Measurements from ENCODE around the gene MACROD1.
A peak's percentile ranks its signal among the peaks of the same experiment; 100 is the strongest.

Gene MACROD1

DNA sequence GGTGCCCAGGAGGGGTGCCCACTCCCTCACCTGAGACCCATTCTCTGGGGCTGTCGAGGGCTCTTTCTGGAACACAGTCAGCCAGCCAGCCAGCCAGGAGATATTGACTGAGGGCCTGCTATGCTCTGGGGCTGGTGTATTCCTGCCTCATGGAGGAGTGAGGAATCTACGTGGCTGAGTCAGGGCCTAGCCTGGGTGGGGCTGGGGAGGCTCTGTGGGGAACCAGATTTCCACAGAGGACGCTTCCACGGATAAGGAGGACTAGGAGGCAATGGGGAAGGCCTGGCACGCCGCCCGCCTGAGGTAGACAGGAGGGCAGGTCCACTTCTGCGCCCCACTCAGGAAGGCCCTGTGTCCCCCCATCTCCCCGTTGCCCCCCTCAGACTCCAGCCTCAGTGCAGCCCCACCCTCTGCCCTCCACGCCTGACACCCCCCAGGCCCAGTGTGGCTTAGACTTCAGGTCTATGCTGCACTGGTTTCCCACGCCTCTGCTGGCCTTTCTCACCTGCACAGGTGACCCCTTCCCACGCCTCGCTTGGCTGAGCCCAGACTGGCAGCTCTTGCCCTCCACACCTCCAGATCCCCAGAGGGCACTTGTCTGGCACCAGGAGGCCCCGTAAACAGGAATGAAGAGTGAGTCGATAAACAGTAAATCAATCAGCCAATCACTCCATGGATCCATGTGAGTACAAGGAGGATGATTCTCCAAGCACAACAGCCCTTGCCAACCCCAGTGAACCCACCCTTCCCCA lies 37.5 kb downstream of the MACROD1 start:
- DNase-seq, result no peak

DNA sequence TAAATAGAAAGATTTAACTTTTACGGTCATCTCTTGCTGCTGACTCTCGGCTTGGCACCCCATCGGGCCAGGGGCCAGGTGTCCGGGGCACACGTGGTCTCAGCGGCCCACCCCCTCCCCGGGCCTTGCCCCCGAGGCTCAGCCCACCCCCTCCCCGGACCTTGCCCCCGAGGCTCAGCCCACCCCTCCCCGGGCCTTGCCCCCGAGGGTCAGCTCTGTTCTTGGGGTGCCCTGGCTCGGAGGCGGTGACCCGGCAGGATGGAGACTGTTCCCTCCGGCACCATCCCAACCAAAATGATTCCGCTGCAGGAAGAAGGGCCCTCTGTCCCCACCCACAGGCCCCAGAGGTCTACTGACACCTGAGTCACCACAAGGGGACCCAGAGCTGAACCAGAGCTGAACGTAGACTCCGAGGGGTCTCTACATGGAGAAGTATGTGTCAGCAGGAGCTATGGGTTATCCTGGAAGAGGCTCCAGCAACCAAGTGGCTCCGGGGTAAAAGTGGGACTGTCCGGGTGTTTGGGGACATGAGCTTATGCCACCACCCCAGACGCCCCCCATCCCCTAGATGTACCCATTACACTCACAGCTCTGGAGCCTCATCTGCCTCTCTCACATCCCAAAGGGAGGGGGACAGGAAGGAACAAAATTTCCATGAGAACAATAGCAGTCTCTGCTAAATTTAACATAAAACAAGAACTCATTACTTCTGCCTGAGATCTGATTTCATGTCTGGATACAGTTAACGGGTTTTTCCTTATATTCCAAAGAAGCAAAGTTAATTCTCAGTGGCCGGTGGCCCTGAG lies 38.4 kb downstream of the MACROD1 start:
- no peak for DNase-seq

DNA sequence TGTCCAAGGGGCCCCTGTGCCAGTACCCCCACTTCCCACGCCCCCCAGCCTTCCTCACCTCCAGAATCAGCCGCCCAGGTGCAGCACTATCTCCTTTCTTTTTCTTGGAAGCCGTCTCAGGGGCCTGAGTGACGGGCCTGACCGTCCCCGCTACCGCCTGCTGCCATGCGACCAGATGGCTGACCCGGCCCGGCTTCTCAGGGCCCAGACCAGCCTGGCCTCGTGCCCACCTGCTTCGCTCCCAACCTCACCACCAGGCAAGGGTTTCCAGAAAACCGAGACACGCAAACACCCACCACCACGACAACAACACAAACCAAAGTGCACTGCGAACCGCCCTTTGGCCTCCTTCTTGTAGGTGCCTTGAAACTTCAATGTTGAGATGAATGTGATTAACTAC lies 39.1 kb downstream of the MACROD1 start:
- DNase-seq, result no peak

DNA sequence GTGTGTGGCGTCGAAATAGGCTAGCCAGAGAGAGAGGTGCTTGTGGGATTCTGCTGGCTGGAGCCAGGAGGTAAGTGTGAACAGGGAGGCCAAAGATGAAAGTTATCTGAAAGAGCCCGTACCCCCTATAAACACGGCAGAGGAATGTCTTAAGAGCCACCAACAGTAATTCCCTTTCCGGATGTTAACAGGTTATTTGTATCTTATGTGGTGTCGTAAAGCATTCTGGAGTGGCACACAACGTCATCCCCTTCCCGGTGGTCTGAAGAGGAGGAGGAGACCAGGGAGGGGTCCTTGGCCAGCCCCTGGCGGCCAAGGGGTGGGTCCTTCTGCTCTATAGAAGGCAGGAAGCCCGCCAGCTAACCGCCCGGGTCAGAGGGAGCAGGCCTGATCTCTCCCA lies 39.5 kb downstream of the MACROD1 start:
- DNase-seq, result no peak

DNA sequence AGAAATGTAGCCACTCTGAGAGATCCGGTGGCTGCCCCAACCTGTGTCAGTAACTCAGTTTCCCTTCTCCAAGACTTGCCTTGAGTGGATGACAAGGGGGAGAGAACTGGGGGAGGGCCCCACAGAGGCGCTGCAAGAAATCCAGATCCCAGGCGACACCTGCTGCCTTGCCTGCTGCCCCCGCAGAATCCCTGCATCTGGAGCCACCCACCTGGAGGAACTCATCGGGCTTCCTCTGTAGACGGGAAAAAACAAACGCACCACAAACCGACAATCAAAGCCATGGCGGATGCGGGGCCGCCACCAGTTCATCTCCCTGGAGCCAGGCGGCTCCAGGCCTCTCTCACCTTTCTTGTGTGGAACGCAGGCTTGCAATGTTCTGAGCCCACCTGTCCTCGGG lies 40.2 kb downstream of the MACROD1 start:
- no peak for DNase-seq

DNA sequence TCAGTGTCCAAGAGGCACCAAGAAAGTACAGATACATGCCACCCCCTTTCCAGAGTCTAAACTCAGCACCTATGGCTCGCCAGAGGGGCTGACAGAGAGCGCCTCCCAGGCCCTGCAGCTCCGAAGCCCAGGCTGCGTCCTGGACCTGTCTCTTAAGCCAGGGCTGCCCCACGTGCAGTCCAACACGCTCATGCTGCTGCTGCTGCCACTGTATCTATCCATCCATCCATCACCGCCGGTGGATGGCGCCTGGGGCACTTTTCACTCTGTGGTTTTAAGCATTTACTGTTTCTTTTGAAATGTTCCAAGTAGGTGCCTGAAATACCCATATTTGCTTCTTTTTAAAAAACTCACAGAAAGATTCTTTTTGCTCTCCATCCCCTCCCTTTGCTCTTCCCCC lies 41.8 kb downstream of the MACROD1 start:
- no peak for DNase-seq

DNA sequence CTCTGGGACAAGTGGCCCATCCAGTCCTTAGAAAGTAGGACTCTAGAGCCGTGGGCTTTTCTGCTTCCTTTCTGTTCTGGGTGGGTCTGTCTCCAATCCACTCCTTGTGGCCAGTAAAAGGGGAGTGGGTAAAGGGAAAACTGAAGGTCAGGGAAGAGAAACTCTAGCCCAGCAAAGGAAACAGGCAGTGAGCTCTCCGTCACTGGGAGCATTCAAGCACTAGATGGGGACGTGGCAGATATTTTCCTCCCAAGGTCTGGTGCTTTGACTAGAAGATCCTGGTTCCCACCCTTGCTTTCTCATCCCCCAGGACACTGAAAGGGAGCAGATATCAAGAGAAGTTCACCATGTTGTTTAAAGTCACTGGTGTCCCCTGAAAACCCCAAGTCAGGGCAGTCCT lies 42.2 kb downstream of the MACROD1 start:
- DNase-seq, result no peak

DNA sequence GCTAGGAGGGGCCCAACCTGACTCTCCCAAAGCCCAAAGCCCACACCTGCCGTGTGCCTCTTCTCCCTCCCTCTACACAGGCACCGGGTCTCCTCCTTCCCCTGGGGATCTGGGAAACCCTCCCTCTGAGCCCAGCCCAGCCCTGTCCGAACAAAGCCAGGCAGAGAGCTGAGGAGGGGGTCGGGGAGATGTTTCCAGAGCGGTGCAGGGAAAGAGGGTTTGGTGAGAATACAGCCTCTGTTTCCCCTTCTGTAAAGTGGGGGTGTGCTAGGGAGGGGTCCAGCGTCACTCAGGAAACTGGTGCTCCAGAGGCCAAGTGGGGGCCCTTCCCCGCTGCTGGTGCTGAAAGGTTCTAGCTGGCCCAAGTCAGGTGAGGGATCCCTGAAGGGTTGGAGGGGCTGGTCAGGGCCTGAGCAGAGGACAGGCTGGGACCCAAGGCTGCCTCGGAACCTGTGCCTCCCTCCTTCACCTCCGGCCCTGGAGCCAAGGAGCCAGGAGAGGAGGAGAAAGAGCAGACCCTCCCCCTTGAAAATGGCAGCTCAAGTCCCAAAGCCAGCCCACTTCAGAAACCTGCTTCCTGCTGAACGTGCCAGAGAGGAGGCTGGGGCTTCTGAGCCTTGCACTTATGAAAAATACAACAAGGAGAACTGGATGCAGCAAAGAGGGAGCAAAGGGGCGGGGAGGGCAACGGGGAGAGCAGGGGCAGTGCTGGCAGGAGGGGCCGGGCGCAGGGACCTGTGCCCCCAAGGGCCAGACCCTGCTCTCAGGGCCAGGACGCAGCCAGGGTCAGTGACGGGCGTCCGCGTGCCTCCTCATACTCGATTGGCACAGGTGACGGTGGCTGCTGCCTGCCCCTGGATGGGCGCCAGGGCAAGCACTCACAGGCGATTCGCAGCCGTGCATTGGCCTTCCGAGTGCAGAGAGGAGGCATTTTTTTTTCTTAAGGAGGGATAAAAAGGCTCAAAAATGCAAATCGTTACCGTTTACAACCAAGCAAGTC lies 43.2 kb downstream of the MACROD1 start:
- no peak for DNase-seq

DNA sequence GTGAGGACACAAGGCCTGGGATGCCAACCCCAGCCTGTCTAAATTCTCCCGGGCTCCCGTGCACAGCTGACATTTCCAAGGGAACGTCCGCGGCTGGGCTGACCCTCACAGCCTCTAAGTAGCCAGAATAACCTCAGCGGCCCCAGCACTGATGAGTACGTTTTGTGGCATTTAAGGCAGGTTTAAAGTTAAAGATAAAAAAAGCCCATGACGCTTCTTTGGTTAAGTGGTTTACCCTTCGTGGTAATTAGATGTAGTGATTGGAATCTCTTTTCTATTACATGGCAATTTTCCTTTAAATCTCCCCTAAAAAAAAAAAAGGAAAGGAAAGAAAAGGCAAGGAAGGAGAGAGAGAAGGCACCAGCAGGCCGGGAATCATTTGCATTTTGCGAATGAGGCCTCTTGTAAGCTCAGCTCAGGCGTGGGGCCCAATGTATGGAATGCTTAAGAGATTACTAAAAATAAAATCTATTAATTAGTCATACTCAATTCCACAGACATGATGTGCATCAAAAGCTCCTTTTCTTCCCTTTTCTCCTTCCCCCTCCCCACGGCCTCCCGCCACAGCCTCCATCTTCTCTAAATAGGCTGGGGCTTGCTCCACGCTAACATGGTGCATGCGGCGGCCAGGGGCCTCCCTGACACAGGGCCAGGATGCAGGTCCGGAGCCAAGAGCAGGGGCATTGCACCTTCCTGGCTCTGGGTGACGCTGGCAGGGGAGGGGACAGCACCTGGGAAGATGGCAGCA lies 44.1 kb downstream of the MACROD1 start:
- peak; percentile 87 for DNase-seq

DNA sequence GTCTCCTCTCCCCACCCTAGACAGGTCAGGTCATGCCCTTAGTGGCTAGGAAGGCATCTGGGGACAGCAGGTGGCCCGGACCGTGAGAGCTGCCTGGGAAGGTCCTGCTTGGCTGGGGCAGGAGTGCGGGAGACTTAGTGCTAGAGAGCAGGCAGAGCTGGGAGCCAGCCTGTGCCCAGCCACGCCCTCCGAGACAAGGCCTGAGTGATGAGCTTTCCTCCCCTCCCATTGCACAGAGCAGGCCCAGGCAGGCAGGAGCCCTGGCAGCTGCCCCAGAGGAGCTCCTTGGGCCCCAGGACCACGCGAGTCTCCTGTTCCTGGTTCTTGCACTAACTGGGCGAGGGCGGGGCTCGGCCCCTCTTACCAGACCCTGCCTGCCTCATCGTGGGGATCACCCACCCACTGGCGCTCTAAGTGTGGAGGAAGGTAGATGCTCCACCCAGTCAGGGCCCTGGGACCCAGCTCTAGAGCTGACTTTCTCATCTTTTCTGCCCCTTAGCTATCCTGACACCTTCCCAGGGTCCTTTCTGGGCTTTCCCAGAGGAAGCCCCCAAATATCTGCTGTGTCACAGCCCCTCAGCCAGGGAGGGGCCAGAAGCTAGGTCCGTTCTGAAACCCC lies 44.9 kb downstream of the MACROD1 start:
- peak; percentile 54 for DNase-seq

DNA sequence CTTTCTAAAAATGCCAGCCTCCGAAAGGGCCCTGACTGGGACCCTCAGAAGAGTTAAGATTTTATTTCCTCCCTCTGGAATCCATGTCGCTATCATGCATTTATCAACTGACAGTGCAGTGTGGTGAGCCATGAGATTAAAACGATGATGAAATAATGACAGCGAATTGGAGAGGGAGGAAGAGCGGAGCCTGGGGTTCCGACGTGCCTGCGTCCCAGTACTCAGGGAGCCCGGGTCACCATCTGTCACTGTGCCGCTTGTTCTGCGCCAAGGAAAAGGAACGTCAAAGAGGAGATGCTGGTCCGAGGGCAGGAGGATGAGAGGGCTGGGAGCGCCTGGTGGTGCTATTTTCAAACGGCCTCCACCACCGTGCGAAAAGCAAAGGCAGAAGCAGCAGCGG lies 46.2 kb downstream of the MACROD1 start:
- no peak for DNase-seq

DNA sequence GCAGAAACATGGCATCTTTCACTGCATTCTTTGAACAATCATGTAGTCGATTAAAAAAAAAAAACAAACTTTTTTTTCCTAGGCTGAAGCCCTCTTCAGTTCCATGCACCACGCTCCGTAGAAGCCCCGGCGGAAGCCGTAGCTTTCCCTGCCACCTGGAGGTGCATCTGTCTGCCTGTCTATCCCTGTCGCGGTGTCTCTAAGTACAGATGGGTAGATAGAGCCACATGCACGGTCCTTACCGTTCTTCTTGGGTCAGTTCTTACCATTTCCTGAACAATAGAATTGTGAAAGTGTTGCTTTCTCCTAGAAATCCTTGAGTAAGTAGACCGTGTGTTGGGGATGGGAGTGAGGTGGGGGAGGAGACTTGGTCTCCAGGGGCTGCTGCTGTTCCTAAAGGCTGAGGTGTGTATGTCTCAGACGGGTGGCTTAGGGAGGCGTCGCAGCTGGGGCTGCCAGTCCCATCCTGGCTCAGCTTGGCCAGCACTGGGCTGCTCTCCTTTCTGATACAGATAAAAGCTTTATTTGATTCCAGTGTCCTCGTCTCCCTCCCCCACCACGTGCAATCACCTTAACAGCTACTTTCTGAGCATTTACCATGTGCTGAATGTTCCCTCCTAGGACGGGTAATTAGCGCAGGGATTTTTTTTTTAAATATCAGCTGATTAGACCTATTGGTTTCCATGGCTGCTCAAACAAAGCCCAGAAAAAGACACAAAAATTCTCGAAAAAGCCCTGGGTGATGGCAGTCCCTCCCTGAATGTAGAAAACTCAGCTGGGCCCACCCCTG lies 46.8 kb downstream of the MACROD1 start:
- no peak for DNase-seq

DNA sequence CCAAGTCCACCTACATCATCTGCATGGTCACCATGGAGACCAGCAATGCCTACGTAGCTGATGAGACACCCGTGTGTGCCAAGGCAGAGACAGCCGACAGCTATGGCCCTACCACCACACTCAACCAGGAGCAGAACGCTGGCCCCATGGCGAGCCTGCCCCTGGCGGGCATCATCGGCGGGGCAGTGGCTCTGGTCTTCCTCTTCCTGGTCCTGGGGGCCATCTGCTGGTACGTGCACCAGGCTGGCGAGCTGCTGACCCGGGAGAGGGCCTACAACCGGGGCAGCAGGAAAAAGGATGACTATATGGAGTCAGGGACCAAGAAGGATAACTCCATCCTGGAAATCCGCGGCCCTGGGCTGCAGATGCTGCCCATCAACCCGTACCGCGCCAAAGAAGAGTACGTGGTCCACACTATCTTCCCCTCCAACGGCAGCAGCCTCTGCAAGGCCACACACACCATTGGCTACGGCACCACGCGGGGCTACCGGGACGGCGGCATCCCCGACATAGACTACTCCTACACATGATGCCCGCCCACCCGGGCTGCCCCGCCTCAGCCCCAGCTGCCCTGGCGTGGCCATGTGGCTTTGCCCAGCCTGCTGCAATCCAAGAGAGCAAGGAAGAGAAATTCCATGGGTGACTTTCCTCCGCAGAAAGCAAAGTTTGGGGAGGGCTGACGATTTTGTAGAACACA lies 48.0 kb downstream of the MACROD1 start:
- DNase-seq, result no peak

DNA sequence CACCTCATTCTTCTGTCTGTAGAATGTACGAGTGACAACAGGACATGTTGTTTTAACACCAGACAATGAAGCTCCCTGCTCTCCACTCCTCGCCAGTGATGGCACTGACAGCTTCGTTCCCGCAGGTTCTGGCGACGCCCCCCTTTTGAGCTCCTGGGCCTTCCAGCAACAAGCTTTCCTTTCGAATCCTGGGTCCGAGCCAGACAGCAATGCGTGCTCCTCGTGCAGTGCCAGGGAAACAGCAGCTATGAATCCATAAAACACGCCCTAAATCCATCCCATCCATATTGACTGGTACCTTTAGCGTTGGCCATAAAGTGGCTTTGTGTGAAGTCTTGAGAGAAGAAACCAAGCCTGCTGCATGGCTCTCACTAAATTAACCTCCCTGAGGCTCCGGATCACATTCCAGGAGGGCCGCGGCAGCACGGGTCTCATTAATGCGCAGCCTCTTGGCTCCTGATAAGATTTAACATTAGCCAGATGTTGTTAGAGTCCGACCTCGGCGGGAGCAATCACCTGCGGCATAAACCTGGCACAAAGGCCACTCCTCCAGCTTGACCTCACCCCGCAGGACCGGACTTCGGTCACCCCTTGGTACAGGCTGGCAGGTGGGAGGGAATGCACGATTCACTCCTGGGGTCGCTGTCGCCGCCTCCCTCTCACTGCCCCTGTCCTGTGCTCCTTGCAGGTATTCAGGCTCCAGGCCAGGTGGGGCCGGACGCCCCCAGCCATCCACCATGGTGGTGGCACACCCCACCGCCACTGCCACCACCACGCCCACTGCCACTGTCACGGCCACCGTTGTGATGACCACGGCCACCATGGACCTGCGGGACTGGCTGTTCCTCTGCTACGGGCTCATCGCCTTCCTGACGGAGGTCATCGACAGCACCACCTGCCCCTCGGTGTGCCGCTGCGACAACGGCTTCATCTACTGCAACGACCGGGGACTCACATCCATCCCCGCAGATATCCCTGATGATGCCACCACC lies 50.1 kb downstream of the MACROD1 start:
- no peak for DNase-seq

DNA sequence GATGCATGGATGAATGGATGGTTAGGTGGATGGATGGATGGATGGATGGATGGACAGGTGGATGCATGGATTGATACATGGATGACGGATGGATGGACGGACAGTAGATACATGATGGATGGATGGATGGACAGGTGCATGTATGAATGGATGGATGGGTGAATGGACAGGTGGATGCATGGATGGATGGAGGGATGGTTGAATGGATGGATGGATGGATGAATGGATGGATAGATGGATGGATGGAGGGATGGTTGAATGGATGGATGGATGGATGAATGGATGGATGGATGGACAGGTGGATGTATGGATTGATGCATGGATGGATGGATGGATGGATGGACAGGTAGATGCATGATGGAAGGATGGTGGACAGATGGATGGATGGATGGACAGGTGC lies 51.7 kb downstream of the MACROD1 start:
- no peak for DNase-seq

DNA sequence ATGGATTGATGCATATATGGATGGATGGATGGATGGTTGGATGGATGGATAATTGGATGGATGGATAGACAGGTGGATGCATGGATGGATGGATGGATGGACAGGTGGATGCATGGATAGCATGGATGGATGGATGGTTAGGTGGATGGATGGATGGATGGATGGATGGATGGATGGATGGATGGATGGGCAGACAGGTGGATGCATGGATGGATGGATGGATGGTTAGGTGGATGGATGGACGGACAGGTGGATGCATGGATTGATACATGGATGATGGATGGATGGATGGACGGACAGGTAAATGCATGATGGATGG lies 52.5 kb downstream of the MACROD1 start:
- DNase-seq, result no peak

DNA sequence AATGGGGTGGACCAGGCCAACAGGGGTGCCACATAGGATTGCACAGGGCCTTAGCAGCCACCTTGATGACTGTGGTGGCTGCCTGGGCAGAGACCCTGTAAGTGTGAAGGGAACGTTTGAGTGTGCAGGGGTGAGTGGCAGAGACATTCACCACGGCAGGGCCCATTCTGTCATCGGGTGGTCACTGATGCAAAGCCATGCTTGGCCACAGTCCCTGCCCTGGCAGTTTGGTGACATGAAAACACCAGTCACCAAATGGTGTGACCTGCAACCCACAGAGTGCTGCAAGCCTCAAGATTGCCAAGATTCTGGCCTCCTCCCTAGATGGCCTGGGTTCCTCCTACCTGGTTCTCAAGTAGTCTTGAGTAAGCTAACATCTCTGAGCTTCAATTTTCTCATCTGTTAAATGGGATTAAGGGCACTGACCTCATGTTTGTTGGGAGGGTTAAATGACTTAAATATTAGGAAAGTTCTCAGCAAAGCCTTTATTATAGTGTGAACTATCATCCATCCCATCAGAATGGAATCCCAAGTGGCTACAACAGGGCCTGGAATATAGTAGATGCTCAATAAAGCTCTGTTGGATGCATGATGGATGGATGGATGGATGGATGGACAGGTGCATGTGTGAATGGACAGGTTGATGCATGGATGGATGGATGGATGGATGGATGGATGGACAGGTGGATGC lies 53.0 kb downstream of the MACROD1 start:
- DNase-seq, result no peak
